Esophagus (tissue), 2 donors: Measurements from ENCODE around the gene ADCY6. TPM values are rescaled to one million over a fixed set of nuclear protein-coding genes. Genes with fewer than 3 reads are reported as not detected.
"Not testable (repeated sequence)": the region's sequence is repeated elsewhere in the genome, so short reads cannot be mapped to it uniquely, and the experiment has no call there.

ENCODE experiments used
- H3K27ac ChIP-seq, 2 donors: one replicate each; pipeline ENCODE4 v1.5.1; 2013; ENCODE audit warnings: low read depth in 2 of 2, mild to moderate bottlenecking in 2 of 2, inconsistent platforms in 1 of 2, low read length in 1 of 2, moderate library complexity in 1 of 2
- H3K27me3 ChIP-seq, 2 donors: one replicate each; pipeline ENCODE4 v1.6.1; 2013; ENCODE audit warnings: low read length in 2 of 2, control low read depth in 1 of 2, mild to moderate bottlenecking in 1 of 2; ENCODE audit not compliant: insufficient read depth in 2 of 2, control insufficient read depth in 1 of 2
- H3K36me3 ChIP-seq, 2 donors: one replicate each; pipeline ENCODE4 v1.6.1; 2013; ENCODE audit warnings: low read length in 1 of 2; ENCODE audit not compliant: control insufficient read depth in 2 of 2, insufficient read depth in 2 of 2
- H3K4me1 ChIP-seq, 2 donors: one replicate each; pipeline ENCODE4 v1.6.1; 2013; ENCODE audit warnings: low read length in 1 of 2; ENCODE audit not compliant: control insufficient read depth in 2 of 2, insufficient read depth in 2 of 2
- H3K4me3 ChIP-seq, 2 donors: one replicate each; pipeline ENCODE4 v1.5.1; 2013; ENCODE audit warnings: low read length in 2 of 2, mild to moderate bottlenecking in 2 of 2, low read depth in 1 of 2, moderate library complexity in 1 of 2
- H3K9me3 ChIP-seq, 2 donors: one replicate each; pipeline ENCODE4 v1.6.1; 2013; ENCODE audit warnings: mild to moderate bottlenecking in 2 of 2, low read depth in 1 of 2, low read length in 1 of 2, moderate library complexity in 1 of 2; ENCODE audit not compliant: control insufficient read depth in 2 of 2, insufficient read depth in 1 of 2
- WGBS, 2 donors: extraction: QIAGEN DNeasy Blood & Tissue Kit; methylation state at CpG; one replicate each; pipeline ENCODE4 v1.1.7; 2013; 5-methylcytosine and 5-hydroxymethylcytosine counted together
- polyA plus RNA-seq, 2 donors: library from polyadenylated mRNA; stranded (reverse); fragments of 200-250 nt; gene quantifications; one replicate each; pipeline ENCODE4 v1.2.3, GENCODE V29; 2013
- donor health status: healthy with polysubstance abuse.
- donor health status: Bipolar disorder and iron deficiency.

The ADCY6 gene
- polyA plus RNA-seq, 2 donors, result 7.2 to 18.5 TPM

GRCh38 chr12:48744251-48745008, 44.5 kb downstream of the ADCY6 start:
- Histone ChIP-seq H3K27me3 (no peaks in the 10 kb centered on the region), H3K4me1 (no peaks in the 10 kb centered on the region), H3K4me3 (no peak overlapping the region), H3K27ac (no peak overlapping the region), H3K36me3 (no peaks in the 10 kb centered on the region), H3K9me3 (no peaks in the 10 kb centered on the region)
- 80 to 83% methylated on average over 9 of the region's 9 CpGs for WGBS, 2 donors

GRCh38 chr12:48739618-48740269, 49.1 kb downstream of the ADCY6 start:
- H3K4me1 ChIP-seq, result no peaks in the 10 kb centered on the region
- H3K27me3 ChIP-seq, result no peaks in the 10 kb centered on the region
- H3K9me3 ChIP-seq, result no peaks in the 10 kb centered on the region
- no peak overlapping the region for H3K4me3 ChIP-seq
- no peak overlapping the region for H3K27ac ChIP-seq
- no peaks in the 10 kb centered on the region for H3K36me3 ChIP-seq
- WGBS, 2 donors, result 33 to 43% methylated on average over 5 of the region's 5 CpGs

GRCh38 chr12:48736456-48736855, 52.4 kb downstream of the ADCY6 start:
- Histone ChIP-seq H3K9me3 (no peaks in the 10 kb centered on the region), H3K4me3 (no peak overlapping the region), H3K27ac (no peak overlapping the region), H3K4me1 (no peaks in the 10 kb centered on the region), H3K27me3 (no peaks in the 10 kb centered on the region), H3K36me3 (no peaks in the 10 kb centered on the region)
- WGBS, 2 donors, result 38 to 52% methylated on average over 1 of the region's 1 CpG

DNA sequence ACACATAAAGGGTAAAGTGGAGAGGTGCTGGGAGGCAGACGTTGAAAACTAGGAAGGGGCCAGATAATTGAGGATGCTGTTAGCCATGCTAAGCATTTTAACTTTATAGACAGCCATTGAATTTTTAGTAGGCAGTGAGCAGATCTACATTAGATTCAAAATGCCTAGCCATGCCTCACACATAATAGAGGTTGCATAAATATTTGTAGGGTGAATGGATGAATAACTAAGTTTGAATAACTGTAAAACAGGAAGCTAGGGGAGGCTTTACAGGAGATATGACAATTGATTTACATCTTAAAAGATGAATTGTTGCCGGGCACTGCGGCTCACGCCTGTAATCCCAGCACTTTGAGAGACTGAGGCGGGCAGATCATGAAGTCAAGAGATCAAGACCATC, 60.1 kb downstream of the ADCY6 start:
- Histone ChIP-seq H3K4me3 (no peak overlapping the region), H3K36me3 (no peaks in the 10 kb centered on the region), H3K27me3 (no peaks in the 10 kb centered on the region), H3K9me3 (no peaks in the 10 kb centered on the region), H3K27ac (no peak overlapping the region), H3K4me1 (no peaks in the 10 kb centered on the region)
- WGBS, 2 donors, result 70 to 78% methylated on average over 5 of the region's 5 CpGs

- WGBS, 2 donors, result 93 to 96% methylated on average over 1 of the region's 1 CpG
These were observed 68.2 kb downstream of the ADCY6 start for GRCh38 chr12:48720737-48721136.

GRCh38 chr12:48720171-48720570, 68.7 kb downstream of the ADCY6 start:
- H3K36me3 ChIP-seq, H3K4me1 ChIP-seq, H3K27ac ChIP-seq, H3K27me3 ChIP-seq, H3K4me3 ChIP-seq, H3K9me3 ChIP-seq: not testable (repeated sequence)
- WGBS, 2 donors, result 66 to 72% methylated on average over 2 of the region's 2 CpGs

More at GRCh38 chr12:48720737-48721136, 68.2 kb downstream of the ADCY6 start:
- H3K4me1 ChIP-seq, H3K4me3 ChIP-seq, H3K9me3 ChIP-seq, H3K36me3 ChIP-seq, H3K27me3 ChIP-seq, H3K27ac ChIP-seq: not testable (repeated sequence)

DNA sequence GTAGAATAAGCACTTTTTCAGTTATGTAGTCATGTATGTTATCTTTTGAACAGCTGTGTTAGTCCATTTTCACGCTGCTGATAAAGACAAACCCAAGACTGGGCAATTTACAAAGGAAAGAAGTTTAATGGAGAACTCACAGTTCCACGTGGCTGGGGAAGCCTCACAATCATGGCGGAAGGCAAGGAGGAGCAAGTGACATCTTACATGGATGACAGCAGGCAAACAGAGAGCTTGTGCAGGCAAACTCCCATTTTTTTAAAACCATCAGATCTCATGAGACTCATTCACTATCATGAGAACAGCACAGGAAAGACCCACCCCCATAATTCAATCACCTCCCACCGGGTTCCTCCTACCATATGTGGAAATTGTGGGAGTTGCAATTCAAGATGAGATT, 69.9 kb downstream of the ADCY6 start:
- H3K36me3 ChIP-seq, H3K4me1 ChIP-seq, H3K27ac ChIP-seq, H3K27me3 ChIP-seq, H3K4me3 ChIP-seq, H3K9me3 ChIP-seq: not testable (repeated sequence)
- WGBS, 2 donors, result 82 to 84% methylated on average over 4 of the region's 4 CpGs

GRCh38 chr12:48717252-48717695, 71.6 kb downstream of the ADCY6 start:
- Histone ChIP-seq H3K9me3 (no peaks in the 10 kb centered on the region), H3K27me3 (no peaks in the 10 kb centered on the region), H3K4me3 (peak overlapping the region; percentile 74 to 95), H3K36me3 (no peaks in the 10 kb centered on the region), H3K4me1 (peaks cover 0 to 4% of the 10 kb centered on the region in 2 donors), H3K27ac (peak overlapping the region; percentile 82 to 98)
- 8 to 10% methylated on average over 21 of the region's 21 CpGs for WGBS, 2 donors

DNA sequence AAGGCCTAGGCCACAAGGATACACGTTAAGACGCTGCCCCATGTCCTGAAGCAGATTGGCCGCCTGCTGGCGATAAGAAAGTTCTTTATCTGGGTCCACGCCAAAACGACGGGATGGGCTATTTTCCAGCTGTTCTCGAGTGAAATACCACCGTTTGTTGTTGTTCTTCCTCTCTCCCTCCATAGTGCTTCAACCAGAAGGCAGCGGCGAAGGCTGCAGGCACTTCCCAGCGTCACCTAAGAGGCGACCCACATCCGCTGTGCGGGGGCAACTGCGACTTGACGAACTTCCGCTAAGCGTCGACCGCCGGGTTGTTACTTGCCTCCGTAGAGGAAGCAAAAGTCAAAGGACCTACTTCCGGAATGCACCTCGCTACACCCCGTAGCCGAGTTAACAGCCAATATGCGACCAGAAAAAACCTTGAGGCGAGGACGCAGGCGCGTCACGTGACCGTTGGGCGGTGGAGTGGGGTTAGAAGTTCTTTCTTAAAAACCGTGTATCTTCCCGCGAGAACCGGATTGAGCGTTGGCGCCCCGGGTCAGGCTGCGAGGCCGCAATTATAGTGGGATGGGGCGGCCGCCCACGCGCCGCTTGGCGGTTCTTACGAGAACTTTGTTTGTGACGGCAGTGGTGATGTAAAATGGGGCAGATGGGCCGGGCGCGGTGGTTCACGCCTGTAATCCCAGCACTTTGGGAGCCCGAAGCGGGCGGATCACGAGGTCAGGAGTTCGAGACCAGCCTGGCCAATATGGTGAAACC, 72.2 kb downstream of the ADCY6 start, which contains the start of gene CCNT1:
Gene CCNT1 (minus strand): TSS at position 215 of the 759 bp plus-strand sequence. CDS start 32 bp downstream, at position 183.
- Histone ChIP-seq H3K4me3 (peak within 1 kb of the TSS; percentile 74 to 95), H3K36me3 (no peaks in the 10 kb centered on the region), H3K4me1 (peaks cover 0 to 4% of the 10 kb centered on the region in 2 donors), H3K27me3 (no peaks in the 10 kb centered on the region), H3K9me3 (no peaks in the 10 kb centered on the region), H3K27ac (peak within 1 kb of the TSS; percentile 90 to 98)
- 0% methylated on average over 61 of the region's 61 CpGs for WGBS, 2 donors
